Pulmonary artery endothelial cell (primary cell): ENCODE measurements around the gene CRYZ. TPM values are rescaled to one million over a fixed set of nuclear protein-coding genes. Genes with fewer than 3 reads are reported as not detected.
A peak's percentile ranks its signal among the peaks of the same experiment; 100 is the strongest.

Experiments
- DNase-seq: peaks from one replicate; pipeline ENCODE4 v3.0.0-alpha.2; 2011; ENCODE audit warnings: low read depth, low spot score
- total RNA-seq: library from RNA; depleted of rRNA; stranded (reverse); fragments of >200 nt; gene quantifications from 2 replicates; pipeline ENCODE4 v1.2.3, GENCODE V29; 2014

The CRYZ gene
- total RNA-seq, 1 donor from 2014 or later = 19.7 TPM

GRCh38 chr1:74731399-74732052 is 1.3 kb downstream of the CRYZ start:
- DNase-seq = no peak

GRCh38 chr1:74729741-74730478 is 2.9 kb downstream of the CRYZ start:
- DNase-seq = no peak

GRCh38 chr1:74728736-74729135 is 4.1 kb downstream of the CRYZ start:
- no peak for DNase-seq

- no peak for DNase-seq
Observed at GRCh38 chr1:74726063-74726462, 6.8 kb downstream of the CRYZ start.

GRCh38 chr1:74717626-74718025 is 15.2 kb downstream of the CRYZ start:
- DNase-seq = no peak

- DNase-seq = no peak
Observed at GRCh38 chr1:74716822-74717221, 16.0 kb downstream of the CRYZ start.

GRCh38 chr1:74715806-74716205 is 17.0 kb downstream of the CRYZ start:
- DNase-seq = no peak

- DNase-seq = no peak
Observed at GRCh38 chr1:74715236-74715502, 17.7 kb downstream of the CRYZ start.

GRCh38 chr1:74714429-74715235 is 18.2 kb downstream of the CRYZ start:
- DNase-seq = no peak

- no peak for DNase-seq
Observed at GRCh38 chr1:74713849-74714248, 19.0 kb downstream of the CRYZ start.

GRCh38 chr1:74712881-74713280 is 20.0 kb downstream of the CRYZ start:
- no peak for DNase-seq

GRCh38 chr1:74703386-74704182 is 29.3 kb downstream of the CRYZ start:
- DNase-seq = no peak

GRCh38 chr1:74699331-74699730 is 33.5 kb downstream of the CRYZ start:
- DNase-seq = no peak

- DNase-seq = no peak
Observed at GRCh38 chr1:74697832-74698231, 35.0 kb downstream of the CRYZ start.

GRCh38 chr1:74693473-74693872 is 39.4 kb downstream of the CRYZ start:
- no peak for DNase-seq

- no peak for DNase-seq
Observed at GRCh38 chr1:74690909-74691308, 41.9 kb downstream of the CRYZ start.

- no peak for DNase-seq
Observed at GRCh38 chr1:74690364-74690696, 42.5 kb downstream of the CRYZ start.

- DNase-seq = peak; percentile 7
Observed at GRCh38 chr1:74689621-74690363, 43.1 kb downstream of the CRYZ start.

GRCh38 chr1:74686928-74687327 is 45.9 kb downstream of the CRYZ start:
- DNase-seq = no peak

GRCh38 chr1:74684301-74684700 is 48.5 kb downstream of the CRYZ start:
- no peak for DNase-seq

- no peak for DNase-seq
Observed at GRCh38 chr1:74683656-74684055, 49.2 kb downstream of the CRYZ start.
